CD4-positive, alpha-beta T cell (primary cell): Measurements from ENCODE around the gene FEN1. TPM values are rescaled to one million over a fixed set of nuclear protein-coding genes. Genes with fewer than 3 reads are reported as not detected.

Experiments used
- ATAC-seq: fragments of 200-7000 bp; cut with Tn5 transposase; one replicate; pipeline ENCODE4 v1.10.0; 2022; ENCODE audit warnings: mild to moderate bottlenecking; ENCODE audit not compliant: poor library complexity
- CTCF ChIA-PET: fragments of 350-600 bp; sonication (Branson Sonifier 250); formaldehyde crosslinking; loops from one replicate; lab custom pipeline; 2021; ENCODE audit warnings: antibody characterized with exemption, inconsistent platforms; lab: Charles Lee
- POLR2A ChIA-PET: fragments of 350-600 bp; sonication (Branson Sonifier 250); formaldehyde crosslinking; loops from one replicate; lab custom pipeline; 2021; ENCODE audit warnings: antibody characterized with exemption, inconsistent platforms; lab: Charles Lee
- DNase-seq, 14 experiments: peaks; one replicate each; pipeline ENCODE4 v3.0.0-alpha.2; 2013 to 2020; ENCODE audit warnings: mixed read lengths in 2 of 14
- H3K27ac ChIP-seq, 2 donors: one replicate each; pipeline versions ENCODE4 v1.5.1 to v1.7.0; 2013; ENCODE audit warnings: low read length in 2 of 2, low read depth in 1 of 2, mild to moderate bottlenecking in 1 of 2
- H3K27me3 ChIP-seq, 2 experiments: 1 replicate in 1 of 2; 2 replicates in 1 of 2; pipeline versions ENCODE4 v1.6.1 to v1.7.0; 2013; ENCODE audit warnings: low read length in 2 of 2, control low read depth in 1 of 2, mild to moderate bottlenecking in 1 of 2, moderate library complexity in 1 of 2; ENCODE audit not compliant: insufficient read depth in 2 of 2, control insufficient read depth in 1 of 2
- H3K36me3 ChIP-seq: one replicate; pipeline ENCODE4 v1.6.1; 2013; ENCODE audit warnings: low read length, control low read depth; ENCODE audit not compliant: insufficient read depth
- H3K4me1 ChIP-seq: one replicate; pipeline ENCODE4 v1.6.1; 2013; ENCODE audit warnings: low read length, control low read depth; ENCODE audit not compliant: insufficient read depth
- H3K4me3 ChIP-seq: one replicate; pipeline ENCODE4 v1.5.1; 2013; ENCODE audit warnings: mild to moderate bottlenecking, low read length, moderate library complexity
- H3K9me3 ChIP-seq, 2 experiments: 1 replicate in 1 of 2; 2 replicates in 1 of 2; pipeline versions ENCODE4 v1.6.1 to v1.7.0; 2013; ENCODE audit warnings: low read length in 2 of 2, mild to moderate bottlenecking in 2 of 2, control low read depth in 1 of 2, moderate library complexity in 1 of 2; ENCODE audit not compliant: control insufficient read depth in 1 of 2, insufficient read depth in 1 of 2
- H3K27ac Mint-ChIP-seq: one replicate; pipeline ENCODE4 v1.8.0; 2020; ENCODE audit warnings: mixed read lengths
- H3K27me3 Mint-ChIP-seq: one replicate; pipeline ENCODE4 v1.8.0; 2021; ENCODE audit warnings: mixed read lengths
- H3K36me3 Mint-ChIP-seq: one replicate; pipeline ENCODE4 v1.8.0; 2021; ENCODE audit warnings: low read depth, mixed read lengths
- H3K4me1 Mint-ChIP-seq: one replicate; pipeline ENCODE4 v1.8.0; 2021; ENCODE audit warnings: low read depth, mixed read lengths
- H3K4me3 Mint-ChIP-seq: one replicate; pipeline ENCODE4 v1.8.0; 2020; ENCODE audit warnings: mild to moderate bottlenecking, mixed read lengths
- H3K9me3 Mint-ChIP-seq: one replicate; pipeline ENCODE4 v1.8.0; 2020; ENCODE audit warnings: mixed read lengths
- CTCF ChIP-seq: fragments of 200-600 bp; IDR thresholded peaks from one replicate; pipeline ENCODE4 v1.8.0; 2022; ENCODE audit warnings: antibody characterized with exemption, mild to moderate bottlenecking
- intact Hi-C, 2 experiments: fragments of 100-400 bp; cut with DNase I in 1 of 2; cut with micrococcal nuclease in 1 of 2; formaldehyde crosslinking; loops; one replicate each; pipeline versions ENCODE4 v1.15.1 to v1.9.0; 2023 to 2025; cut with DNase I, micrococcal nuclease
- total RNA-seq, 174 experiments: library from RNA in 2 of 174; stranded (reverse) in 2 of 174; gene quantifications; one replicate each; pipeline ENCODE4 v1.2.3 and lab custom pipeline; 2021 to 2026

The FEN1 gene
- total RNA-seq, 2 experiments from 2014 or later, result 7.5 to 9.1 TPM

GRCh38 chr11:61769169-61769920 lies 23.4 kb upstream of the FEN1 start:
- Mint-ChIP-seq H3K27me3 (no peaks in the 10 kb centered on the region), H3K4me1 (no peaks in the 10 kb centered on the region), H3K36me3 (no peaks in the 10 kb centered on the region), H3K9me3 (no peaks in the 10 kb centered on the region), H3K27ac (no peak overlapping the region), H3K4me3 (no peak overlapping the region)
- ChIA-PET POLR2A (no interaction called here), CTCF (no interaction called here)
- H3K36me3 ChIP-seq, result no peaks in the 10 kb centered on the region
- H3K4me1 ChIP-seq, result peaks cover 16% of the 10 kb centered on the region
- DNase-seq (no peak), ATAC-seq (no peak)
- H3K27me3 ChIP-seq, result no peaks in the 10 kb centered on the region
- H3K9me3 ChIP-seq, result no peaks in the 10 kb centered on the region
- no peak overlapping the region for H3K4me3 ChIP-seq
- H3K27ac ChIP-seq, result no peak overlapping the region
- intact Hi-C loops, result no loop called here
- TF ChIP-seq CTCF, result no peak

- H3K4me1 Mint-ChIP-seq, result no peaks in the 10 kb centered on the region
- CTCF ChIA-PET, result no interaction called here
- no peaks in the 10 kb centered on the region for H3K36me3 Mint-ChIP-seq
- POLR2A ChIA-PET, result no interaction called here
- no peak for ATAC-seq
- H3K4me3 Mint-ChIP-seq, result no peak overlapping the region
- no peak for DNase-seq
- no peak for TF ChIP-seq CTCF
- Histone ChIP-seq H3K4me3 (no peak overlapping the region), H3K27ac (no peak overlapping the region), H3K4me1 (peaks cover 16% of the 10 kb centered on the region), H3K27me3 (no peaks in the 10 kb centered on the region), H3K9me3 (no peaks in the 10 kb centered on the region), H3K36me3 (no peaks in the 10 kb centered on the region)
- H3K27me3 Mint-ChIP-seq, result no peaks in the 10 kb centered on the region
- H3K9me3 Mint-ChIP-seq, result no peaks in the 10 kb centered on the region
- intact Hi-C loops, result no loop called here
- no peak overlapping the region for H3K27ac Mint-ChIP-seq
Observed at GRCh38 chr11:61769946-61770683, 22.6 kb upstream of the FEN1 start.

GRCh38 chr11:61771195-61771894 lies 21.4 kb upstream of the FEN1 start:
- intact Hi-C loops, result no loop called here
- POLR2A ChIA-PET, result no interaction called here
- CTCF ChIA-PET, result no interaction called here

More at GRCh38 chr11:61771195-61771894, 21.4 kb upstream of the FEN1 start:
- no peaks in the 10 kb centered on the region for H3K27me3 Mint-ChIP-seq
- H3K9me3 Mint-ChIP-seq, result no peaks in the 10 kb centered on the region
- H3K36me3 ChIP-seq, result no peaks in the 10 kb centered on the region
- no peak for TF ChIP-seq CTCF
- H3K27ac ChIP-seq, result no peak overlapping the region
- no peaks in the 10 kb centered on the region for H3K27me3 ChIP-seq
- H3K36me3 Mint-ChIP-seq, result no peaks in the 10 kb centered on the region
- no peak for DNase-seq
- H3K27ac Mint-ChIP-seq, result no peak overlapping the region
- ATAC-seq, result no peak
- peaks cover 22% of the 10 kb centered on the region for H3K4me1 ChIP-seq
- no peaks in the 10 kb centered on the region for H3K9me3 ChIP-seq
- peaks cover 7% of the 10 kb centered on the region for H3K4me1 Mint-ChIP-seq
- H3K4me3 ChIP-seq, result no peak overlapping the region
- no peak overlapping the region for H3K4me3 Mint-ChIP-seq
